Esophagus mucosa (tissue), 1 donor: Measurements from ENCODE around the gene FALEC. TPM values are rescaled to one million over a fixed set of nuclear protein-coding genes. Genes with fewer than 3 reads are reported as not detected.

Experiments
- ATAC-seq: fragments of 200-7000 bp; cut with Tn5 transposase; one replicate; pipeline ENCODE4 v1.9.1; 2020
- total RNA-seq: library from RNA; stranded (reverse); gene quantifications from one replicate; pipeline ENCODE4 v1.2.4, GENCODE V29; 2023
- donor health status: DM: yes; HTN: yes; CAD: no.

FALEC gene
- total RNA-seq, 1 donor from 2014 or later, result 1.6 TPM

GRCh38 chr1:150512846-150513245 is 2.7 kb upstream of the FALEC start:
- ATAC-seq, result no peak

GRCh38 chr1:150513351-150513791 is 2.2 kb upstream of the FALEC start:
- peak; percentile 62 for ATAC-seq

DNA sequence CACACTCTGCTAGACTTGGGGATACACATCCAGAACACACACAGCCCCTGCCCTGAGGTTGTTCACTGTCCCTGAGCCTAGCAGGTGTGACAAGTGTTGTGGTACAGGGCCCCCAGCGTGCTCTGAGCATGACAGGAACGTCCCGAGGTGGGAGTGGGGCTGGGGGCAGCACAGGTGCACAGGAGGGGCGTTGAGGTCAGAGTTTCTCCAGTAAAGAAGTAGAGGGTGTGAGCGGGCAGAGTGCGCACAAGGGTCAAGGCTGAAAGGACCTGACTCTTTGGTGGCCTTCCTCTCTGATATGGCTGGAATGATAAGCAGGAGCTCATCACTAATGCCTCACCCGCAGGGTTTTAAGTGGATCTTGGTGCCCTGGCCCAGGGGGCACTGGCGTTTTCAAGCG is 1.3 kb upstream of the FALEC start:
- no peak for ATAC-seq

DNA sequence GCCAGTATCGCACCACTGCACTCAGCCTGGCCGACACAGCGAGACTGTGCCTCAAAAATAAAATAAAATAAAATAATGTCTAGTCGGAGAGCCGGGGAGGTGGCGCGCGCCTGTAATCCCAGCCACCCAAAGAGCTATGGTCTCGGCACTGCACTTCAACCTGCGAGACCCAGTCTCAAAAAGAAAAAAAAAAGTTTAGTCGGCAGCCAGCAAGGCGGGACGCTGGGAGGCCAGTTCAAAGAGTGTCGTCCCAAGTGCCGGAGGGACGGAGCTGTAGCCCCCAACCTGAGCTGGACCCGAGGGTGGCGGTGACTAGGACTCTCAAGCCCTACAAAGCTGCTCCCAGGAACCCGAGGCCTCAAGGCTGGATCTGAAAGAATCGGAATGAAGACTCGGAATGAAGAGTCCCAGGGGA is 632 bp upstream of the FALEC start:
- peak; percentile 0 for ATAC-seq

DNA sequence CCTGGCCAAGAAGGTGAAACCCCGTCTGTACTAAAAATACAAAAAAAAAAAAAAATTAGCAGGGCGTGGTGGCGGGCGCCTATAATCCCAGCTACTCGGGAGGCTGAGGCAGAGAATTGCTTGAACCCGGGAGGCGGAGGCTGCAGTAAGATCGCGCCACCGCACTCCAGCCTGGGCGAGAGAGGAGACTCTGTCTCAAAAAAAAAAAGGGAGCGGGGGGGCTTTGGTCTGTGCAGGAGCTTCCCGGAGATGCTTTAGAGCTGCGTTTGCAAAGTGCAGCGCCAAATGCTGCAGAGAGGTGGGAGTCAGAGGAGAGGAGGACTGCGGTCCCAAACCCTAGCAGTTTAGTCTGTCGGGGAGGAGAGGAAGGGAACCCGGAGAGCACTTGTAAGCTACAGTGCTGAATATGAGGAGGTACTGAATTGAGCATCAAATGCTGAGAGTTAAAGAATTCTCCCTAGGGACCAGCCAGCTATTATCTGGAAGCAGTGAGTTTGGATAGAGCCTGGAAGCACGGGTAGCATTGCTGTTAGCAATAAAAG is 569 bp downstream of the FALEC start:
- no peak for ATAC-seq

DNA sequence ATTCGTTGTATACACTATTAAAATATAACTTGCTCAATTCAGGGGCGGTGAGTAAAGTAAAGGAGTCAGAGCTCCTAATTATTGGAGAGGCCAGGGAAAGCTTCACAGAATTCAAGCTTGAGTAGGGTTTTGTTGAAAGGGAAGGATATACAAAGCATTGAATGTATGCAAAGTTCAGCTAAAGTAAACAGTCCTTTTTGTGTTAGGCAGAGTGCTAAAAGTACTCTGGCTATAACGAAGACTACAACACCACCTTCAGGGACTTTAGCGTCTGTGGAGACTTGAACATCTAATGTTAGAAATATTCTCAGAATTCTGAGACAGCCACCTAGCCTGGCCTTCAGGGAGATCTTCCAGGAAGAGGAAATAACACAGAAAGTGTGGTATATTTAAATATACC is 1.1 kb downstream of the FALEC start:
- ATAC-seq, result no peak

DNA sequence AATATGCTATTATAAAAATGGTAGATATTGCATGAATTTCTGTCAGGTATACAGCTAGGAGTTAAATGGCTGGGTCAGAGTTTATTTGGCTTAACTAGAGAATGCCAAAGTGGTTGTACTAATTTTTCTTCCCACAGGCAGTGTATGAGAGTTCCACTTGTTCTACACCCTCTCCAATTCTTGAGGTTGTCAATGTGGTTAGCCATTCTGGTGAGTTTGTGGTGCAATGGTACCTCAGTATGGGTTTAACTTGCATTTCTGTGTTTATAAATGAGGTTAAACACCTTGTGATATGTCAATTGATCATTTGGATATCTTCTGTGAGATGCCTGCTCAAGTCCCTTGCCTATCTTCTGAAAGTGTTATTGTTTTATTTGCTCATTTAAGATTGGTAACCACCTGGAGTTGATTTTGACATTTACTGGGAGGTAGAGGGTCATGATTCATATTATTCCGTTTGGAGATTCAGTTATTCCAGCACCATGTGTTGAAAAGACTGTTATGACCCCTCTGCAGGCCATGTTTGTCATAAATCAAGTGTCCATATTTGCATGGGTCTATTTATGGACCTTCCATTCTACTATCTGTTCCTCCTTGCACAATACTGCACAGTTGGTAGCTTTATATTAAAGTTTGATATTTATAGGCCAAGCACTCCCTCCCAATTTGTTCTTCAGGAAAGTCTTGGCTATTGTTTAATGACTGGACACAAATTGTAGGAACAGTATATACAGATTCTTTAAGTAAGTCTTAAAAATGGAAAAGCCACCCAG is 5.8 kb downstream of the FALEC start:
- ATAC-seq, result no peak

- ATAC-seq, result no peak
These were observed 9.8 kb downstream of the FALEC start for GRCh38 chr1:150525348-150525747.

DNA sequence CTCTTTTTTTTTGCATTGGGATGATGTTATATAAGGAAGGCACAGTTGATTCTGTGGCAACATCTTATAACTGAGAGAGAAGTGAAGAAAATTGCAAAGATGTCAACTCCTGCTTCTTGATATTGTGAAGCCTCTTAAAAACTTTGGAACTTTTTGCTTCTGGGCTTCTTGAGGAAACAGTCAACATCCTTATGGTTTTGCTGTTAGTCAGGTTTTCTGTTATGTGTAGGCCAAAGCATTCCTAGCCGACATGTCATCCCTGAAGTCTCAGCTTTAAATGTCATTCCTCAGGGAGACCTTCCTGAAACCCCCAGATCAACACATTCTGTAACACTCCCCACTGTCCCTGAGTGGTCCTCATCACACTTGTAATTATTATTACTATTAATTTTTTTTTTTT is 12.6 kb downstream of the FALEC start:
- ATAC-seq, result peak; percentile 30

GRCh38 chr1:150529017-150529416 is 13.5 kb downstream of the FALEC start:
- peak; percentile 73 for ATAC-seq

- ATAC-seq, result no peak
These were observed 15.1 kb downstream of the FALEC start for GRCh38 chr1:150530491-150531159.

GRCh38 chr1:150532860-150533259 is 17.3 kb downstream of the FALEC start:
- ATAC-seq, result no peak

DNA sequence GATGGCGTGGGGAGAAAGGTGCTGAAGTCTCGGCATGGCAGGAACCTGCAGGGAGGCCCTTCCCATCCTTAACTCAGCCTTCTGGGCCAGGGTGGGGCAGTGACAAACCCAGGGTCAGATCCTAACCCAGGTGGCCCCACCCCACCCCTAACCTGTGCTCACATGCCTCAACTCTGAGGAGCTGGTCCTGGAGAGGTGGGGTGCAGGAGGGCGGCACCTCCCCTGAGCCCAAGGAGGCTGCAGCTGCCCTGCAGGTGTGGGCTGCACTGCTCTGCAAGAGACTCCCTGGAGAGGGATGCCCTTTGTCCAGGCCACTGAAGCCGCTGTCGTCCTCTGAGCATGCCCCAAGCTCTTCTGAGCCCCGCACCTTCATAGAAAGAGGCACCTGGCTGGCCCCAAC is 18.4 kb downstream of the FALEC start:
- ATAC-seq, result peak; percentile 86

GRCh38 chr1:150535511-150536287 is 20.1 kb downstream of the FALEC start:
- ATAC-seq, result no peak

GRCh38 chr1:150536836-150537731 is 21.5 kb downstream of the FALEC start:
- ATAC-seq, result no peak

DNA sequence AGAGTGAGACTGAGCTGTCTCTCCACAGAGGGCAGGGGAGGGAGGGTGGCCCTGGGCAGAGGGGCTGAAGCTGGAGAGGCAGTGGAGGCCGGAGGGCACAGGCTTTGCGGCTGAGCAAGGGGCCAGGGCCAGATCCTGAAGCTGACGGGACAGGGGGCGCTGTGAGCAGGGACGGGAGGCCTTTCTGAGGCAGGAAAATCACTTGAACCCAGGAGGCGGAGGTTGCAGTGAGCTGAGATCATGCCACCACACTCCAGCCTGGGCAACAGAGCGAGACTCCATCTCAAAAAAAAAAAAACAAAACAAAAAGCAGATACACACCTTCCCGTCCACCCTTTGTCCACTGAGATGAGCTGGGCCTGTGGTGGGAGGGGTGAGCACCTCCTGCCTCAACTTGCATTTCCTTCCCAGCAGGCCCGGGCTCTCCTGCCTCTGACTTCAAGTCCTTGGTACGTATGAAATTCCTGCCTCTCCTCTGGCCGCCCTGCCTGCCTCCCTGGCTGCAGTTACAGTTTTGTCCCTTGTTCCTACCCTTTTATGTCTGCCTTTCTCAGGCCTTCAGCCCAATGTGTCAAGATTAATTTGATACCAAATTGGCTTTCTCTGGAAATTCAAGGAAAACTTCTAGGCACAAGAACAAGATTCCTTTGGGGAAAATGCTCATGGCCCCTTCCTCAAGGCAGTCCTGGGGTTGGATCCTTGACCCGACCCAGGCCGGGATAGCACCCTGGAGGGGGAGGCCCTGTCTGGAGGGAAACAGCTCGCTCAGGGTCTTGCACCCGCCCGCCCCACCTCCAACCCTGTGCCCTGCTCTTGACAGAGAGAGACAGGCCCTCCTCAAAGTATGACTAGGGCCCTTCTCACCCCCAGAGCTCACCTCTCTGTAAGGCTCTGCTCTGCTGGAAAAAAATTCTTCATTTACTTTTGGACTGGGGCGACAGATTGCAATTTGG is 22.5 kb downstream of the FALEC start:
- peak; percentile 79 for ATAC-seq

- peak; percentile 58 for ATAC-seq
These were observed 28.1 kb downstream of the FALEC start for GRCh38 chr1:150543500-150544143.

- peak; percentile 29 for ATAC-seq
These were observed 28.7 kb downstream of the FALEC start for GRCh38 chr1:150544204-150544603.

GRCh38 chr1:150545486-150546032 is 30.0 kb downstream of the FALEC start:
- ATAC-seq, result no peak
